Right lobe of liver (tissue), 4 donors: ENCODE data around the gene SH3RF3.

Experiments used
- POLR2A ChIP-seq: fragments of 450-650 bp; IDR thresholded peaks from one replicate; pipeline ENCODE4 v1.6.1; 2017; ENCODE audit warnings: antibody characterized with exemption, mild to moderate bottlenecking
- TF ChIP-seq, protein P1 (sequence below), 4 donors: fragments of 200-600 bp in 3 of 4; fragments of 450-650 bp in 1 of 4; IDR thresholded peaks; one replicate each; pipeline versions ENCODE4 v1.5.1 to v1.8.0; 2016 to 2022; ENCODE audit warnings: antibody characterized with exemption in 4 of 4, mild to moderate bottlenecking in 2 of 4
- donor health status: DM: no; HTN: no; CAD: no.
- donor health status: DM: no; HTN: no; CAD: no.
- donor health status: DM: no; HTN: yes; CAD: no.

DNA sequence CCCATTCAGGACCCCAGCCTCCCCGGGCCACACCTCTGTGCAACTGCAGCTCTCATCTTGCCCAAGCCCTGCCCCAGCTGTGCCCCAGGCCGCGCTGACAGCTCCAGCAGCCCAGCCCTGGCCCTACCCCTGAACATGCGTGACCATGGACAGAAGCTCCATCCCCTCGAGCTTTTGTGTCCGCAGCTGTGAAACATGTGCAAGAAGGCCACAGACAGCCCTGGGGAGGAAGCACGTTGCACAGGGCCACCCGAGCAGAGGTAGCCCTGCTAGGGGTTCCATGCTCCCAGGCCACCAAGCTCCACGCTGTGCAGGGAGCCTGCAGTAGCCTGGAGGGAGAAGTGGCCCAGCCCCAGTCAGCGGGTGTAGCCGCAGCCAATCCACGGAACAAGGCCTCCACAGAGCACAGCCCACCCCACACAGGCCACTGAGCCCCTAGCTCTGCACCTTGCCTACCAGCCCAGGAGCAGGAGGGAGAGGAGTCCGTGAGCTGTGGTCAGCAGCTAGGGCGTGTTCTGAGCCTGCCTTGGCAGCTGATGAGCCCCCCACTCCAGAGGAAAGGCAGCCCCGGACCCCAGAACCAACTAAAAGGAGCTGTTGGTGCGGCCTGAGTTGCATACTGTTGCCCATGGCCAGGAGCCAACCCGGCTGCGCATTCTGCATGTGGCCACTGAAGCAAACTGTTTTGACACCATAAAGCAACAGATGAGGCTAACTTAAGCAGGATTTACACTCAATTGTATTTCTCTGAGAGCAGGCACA lies 300.7 kb downstream of the SH3RF3 start:
- TF ChIP-seq, protein P1, sequence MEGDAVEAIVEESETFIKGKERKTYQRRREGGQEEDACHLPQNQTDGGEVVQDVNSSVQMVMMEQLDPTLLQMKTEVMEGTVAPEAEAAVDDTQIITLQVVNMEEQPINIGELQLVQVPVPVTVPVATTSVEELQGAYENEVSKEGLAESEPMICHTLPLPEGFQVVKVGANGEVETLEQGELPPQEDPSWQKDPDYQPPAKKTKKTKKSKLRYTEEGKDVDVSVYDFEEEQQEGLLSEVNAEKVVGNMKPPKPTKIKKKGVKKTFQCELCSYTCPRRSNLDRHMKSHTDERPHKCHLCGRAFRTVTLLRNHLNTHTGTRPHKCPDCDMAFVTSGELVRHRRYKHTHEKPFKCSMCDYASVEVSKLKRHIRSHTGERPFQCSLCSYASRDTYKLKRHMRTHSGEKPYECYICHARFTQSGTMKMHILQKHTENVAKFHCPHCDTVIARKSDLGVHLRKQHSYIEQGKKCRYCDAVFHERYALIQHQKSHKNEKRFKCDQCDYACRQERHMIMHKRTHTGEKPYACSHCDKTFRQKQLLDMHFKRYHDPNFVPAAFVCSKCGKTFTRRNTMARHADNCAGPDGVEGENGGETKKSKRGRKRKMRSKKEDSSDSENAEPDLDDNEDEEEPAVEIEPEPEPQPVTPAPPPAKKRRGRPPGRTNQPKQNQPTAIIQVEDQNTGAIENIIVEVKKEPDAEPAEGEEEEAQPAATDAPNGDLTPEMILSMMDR (IDR thresholded peaks at IDR 0.05): no peak
- no peak for TF ChIP-seq POLR2A
